C4-2B (cell line): ENCODE results near the gene BST2.

Source experiments
- H3K27ac ChIP-seq: fragments of 450-650 bp; 2 replicates; pipeline ENCODE4 v1.5.1; 2017
- CTCF ChIP-seq: fragments of 450-650 bp; conservative IDR thresholded peaks from 2 replicates; pipeline ENCODE4 v1.5.1; 2017; ENCODE audit warnings: mild to moderate bottlenecking
- ZFX ChIP-seq: fragments of 450-650 bp; IDR thresholded peaks from 2 replicates; pipeline ENCODE4 v1.6.1; 2017

Gene BST2

GRCh38 chr19:17405250-17406045, at the start of gene BST2:
BST2 (minus strand) TSS chr19:17405630; CDS start chr19:17405575, 55 bp downstream.
- TF ChIP-seq CTCF (no peak), ZFX (no peak)
- no peak within 1 kb of the TSS for H3K27ac ChIP-seq

GRCh38 chr19:17454576-17455071, 49.2 kb upstream of the BST2 start:
- TF ChIP-seq ZFX (no peak), CTCF (no peak)
- no peak overlapping the region for H3K27ac ChIP-seq

GRCh38 chr19:17451820-17452219, 46.4 kb upstream of the BST2 start:
- no peak overlapping the region for H3K27ac ChIP-seq
- TF ChIP-seq CTCF (no peak), ZFX (no peak)

GRCh38 chr19:17450264-17451075, 45.0 kb upstream of the BST2 start:
- no peak for TF ChIP-seq ZFX
- no peak for TF ChIP-seq CTCF
- no peak overlapping the region for H3K27ac ChIP-seq

GRCh38 chr19:17448131-17448967, 42.9 kb upstream of the BST2 start, which contains the start of gene TMEM221:
TMEM221 (minus strand) TSS chr19:17448668; CDS start chr19:17448462, 206 bp downstream.
- H3K27ac ChIP-seq: no peak within 1 kb of the TSS
- TF ChIP-seq CTCF (peak; percentile 37), ZFX (no peak)

GRCh38 chr19:17447704-17448130, 42.3 kb upstream of the BST2 start:
- no peak overlapping the region for H3K27ac ChIP-seq

More at GRCh38 chr19:17447704-17448130, 42.3 kb upstream of the BST2 start:
- TF ChIP-seq ZFX (no peak), CTCF (no peak)
